Right lobe of liver (tissue), 6 donors: ENCODE results near the gene TGDS. TPM values are rescaled to one million over a fixed set of nuclear protein-coding genes. Genes with fewer than 3 reads are reported as not detected.

Experiments used
- ATAC-seq, 4 donors: fragments of 200-7000 bp; cut with Tn5 transposase; one replicate each; pipeline ENCODE4 v1.9.1; 2020; ENCODE audit warnings: mild to moderate bottlenecking in 4 of 4, moderate library complexity in 4 of 4
- DNase-seq, 3 donors: peaks; one replicate each; pipeline ENCODE4 v3.0.0-alpha.2; 2020
- H3K27ac ChIP-seq, 3 donors: fragments of 200-600 bp; one replicate each; pipeline ENCODE4 v1.8.0; 2022
- H3K27me3 ChIP-seq, 2 donors: fragments of 200-600 bp; one replicate each; pipeline ENCODE4 v1.8.0; 2022
- H3K36me3 ChIP-seq, 4 donors: fragments of 200-600 bp; sonication (generic) in 1 of 4; one replicate each; pipeline versions ENCODE4 v1.5.1 to v1.8.0; 2017 to 2022; ENCODE audit warnings: control low read depth in 1 of 4
- H3K4me1 ChIP-seq, 4 donors: fragments of 200-600 bp; sonication (generic) in 1 of 4; one replicate each; pipeline versions ENCODE4 v1.5.1 to v1.8.0; 2017 to 2022; ENCODE audit warnings: control low read depth in 1 of 4
- H3K4me3 ChIP-seq, 3 donors: fragments of 200-600 bp; one replicate each; pipeline ENCODE4 v1.8.0; 2022
- H3K9me3 ChIP-seq, 4 donors: fragments of 200-600 bp; sonication (generic) in 1 of 4; one replicate each; pipeline versions ENCODE4 v1.5.1 to v1.8.0; 2017 to 2022; ENCODE audit warnings: control low read depth in 1 of 4
- CTCF ChIP-seq, 4 donors: fragments of 200-600 bp in 3 of 4; fragments of 450-650 bp in 1 of 4; IDR thresholded peaks; one replicate each; pipeline versions ENCODE4 v1.5.1 to v1.8.0; 2016 to 2022; ENCODE audit warnings: antibody characterized with exemption in 4 of 4, mild to moderate bottlenecking in 2 of 4
- POLR2A ChIP-seq: fragments of 450-650 bp; IDR thresholded peaks from one replicate; pipeline ENCODE4 v1.6.1; 2017; ENCODE audit warnings: antibody characterized with exemption, mild to moderate bottlenecking
- whole genome bisulfite sequencing: methylation state at CpG from one replicate; pipeline ENCODE4 v1.1.6; 2018; ENCODE audit warnings: low coverage, low lambda C conversion rate; ENCODE audit not compliant: insufficient coverage; ENCODE audit errors: missing lambda C conversion rate; 5-methylcytosine and 5-hydroxymethylcytosine counted together
- intact Hi-C, 2 donors: fragments of 100-400 bp; cut with DNase I; formaldehyde crosslinking; loops; one replicate each; pipeline versions ENCODE4 v1.11.2 to v1.14.1; 2022
- total RNA-seq, 6 experiments: library from RNA; depleted of rRNA in 2 of 6; stranded (reverse); fragments of >200 nt in 2 of 6; fragmentation: NEBNext Ultra II Directional in 3 of 6; extraction: Animal tissue kit (Norgen Biotek cat#: 25700) in 3 of 6; gene quantifications; one replicate each; pipeline versions ENCODE4 v1.1.0 to v1.2.4, GENCODE V29; 2016 to 2023
- donor health status: DM: no; HTN: yes; CAD: no.
- donor health status: DM: no; HTN: no; CAD: no.
- donor health status: DM: no; HTN: no; CAD: no.
- donor health status: DM: no; HTN: yes; CAD: no.
- donor health status: DM: no; HTN: yes; CAD: no.

The TGDS gene
- total RNA-seq, 6 experiments from 2014 or later: 8.6 to 11.9 (median 9.6) TPM

GRCh38 chr13:94550062-94550738 lies 45.8 kb downstream of the TGDS start:
- no peak for DNase-seq
- intact Hi-C loops: no loop called here
- H3K27me3 ChIP-seq: no peaks in the 10 kb centered on the region
- no peaks in the 10 kb centered on the region for H3K9me3 ChIP-seq
- peak overlapping the region; percentile 56 to 79 (median 67) for H3K4me3 ChIP-seq
- peak; percentile 40 to 59 (median 50) for ATAC-seq
- H3K4me1 ChIP-seq: peaks cover 0 to 3% (median 0%) of the 10 kb centered on the region in 4 donors
- WGBS: 34% methylated on average over 11 of the region's 21 CpGs
- no peaks in the 10 kb centered on the region for H3K36me3 ChIP-seq
- H3K27ac ChIP-seq: peak overlapping the region; percentile 85 to 93 (median 90)
- TF ChIP-seq POLR2A (no peak), CTCF (IDR thresholded peaks at IDR 0.05) (no peak)

GRCh38 chr13:94549232-94550061 lies 46.5 kb downstream of the TGDS start:
- Histone ChIP-seq H3K4me3 (peak overlapping the region; percentile 56 to 79 (median 67)), H3K27ac (peak overlapping the region; percentile 85 to 93 (median 90)), H3K9me3 (no peaks in the 10 kb centered on the region), H3K36me3 (no peaks in the 10 kb centered on the region), H3K27me3 (no peaks in the 10 kb centered on the region), H3K4me1 (peaks cover 0 to 3% (median 0%) of the 10 kb centered on the region in 4 donors)
- ATAC-seq: peak; percentile 90 to 94 (median 92)
- peak; percentile 90 to 92 (median 91) for DNase-seq
- TF ChIP-seq CTCF (IDR thresholded peaks at IDR 0.05) (no peak), POLR2A (peak; percentile 56)
- intact Hi-C loops: no loop called here
- WGBS: under 1% methylated on average over 35 of the region's 66 CpGs

GRCh38 chr13:94548821-94549231 lies 47.1 kb downstream of the TGDS start:
- peak; percentile 68 to 72 (median 69) for DNase-seq
- Histone ChIP-seq H3K4me1 (peaks cover 0 to 3% (median 0%) of the 10 kb centered on the region in 4 donors), H3K27ac (peak overlapping the region; percentile 85 to 93 (median 90)), H3K36me3 (no peaks in the 10 kb centered on the region), H3K9me3 (no peaks in the 10 kb centered on the region), H3K27me3 (no peaks in the 10 kb centered on the region), H3K4me3 (peak overlapping the region; percentile 56 to 79 (median 67))
- WGBS: 8% methylated on average over 14 of the region's 19 CpGs
- peak; percentile 65 to 81 (median 69) for ATAC-seq
- TF ChIP-seq POLR2A (no peak), CTCF (IDR thresholded peaks at IDR 0.05) (no peak)
- intact Hi-C loops: no loop called here

- no peak for DNase-seq
These were observed 47.6 kb downstream of the TGDS start for GRCh38 chr13:94548382-94548781.

More at GRCh38 chr13:94548382-94548781, 47.6 kb downstream of the TGDS start:
- Histone ChIP-seq H3K9me3 (no peaks in the 10 kb centered on the region), H3K27me3 (no peaks in the 10 kb centered on the region), H3K4me3 (peak overlapping the region; percentile 56 to 79 (median 67)), H3K4me1 (peaks cover 0 to 3% (median 0%) of the 10 kb centered on the region in 4 donors), H3K27ac (peak overlapping the region; percentile 85 to 93 (median 90)), H3K36me3 (no peaks in the 10 kb centered on the region)
- intact Hi-C loops: no loop called here
- no peak for TF ChIP-seq POLR2A
- TF ChIP-seq CTCF (IDR thresholded peaks at IDR 0.05): no peak
- no peak for ATAC-seq
- 44% methylated on average over 6 of the region's 6 CpGs for WGBS
